Glutamatergic neuron (in vitro differentiated cells): ENCODE results near the gene CEP85. TPM values are rescaled to one million over a fixed set of nuclear protein-coding genes. Genes with fewer than 3 reads are reported as not detected.

Experiments
- DNase-seq: peaks from one replicate; pipeline ENCODE4 v3.0.0; 2022
- H3K27ac Mint-ChIP-seq: one replicate; pipeline ENCODE4 v1.8.0; 2020; ENCODE audit warnings: mild to moderate bottlenecking, mixed read lengths, inconsistent platforms; ENCODE audit not compliant: unreplicated experiment
- H3K27me3 Mint-ChIP-seq: one replicate; pipeline ENCODE4 v1.8.0; 2020; ENCODE audit warnings: mild to moderate bottlenecking, moderate library complexity, mixed read lengths, inconsistent platforms; ENCODE audit not compliant: unreplicated experiment
- H3K36me3 Mint-ChIP-seq: one replicate; pipeline ENCODE4 v1.8.0; 2020; ENCODE audit warnings: mild to moderate bottlenecking, mixed read lengths, inconsistent platforms; ENCODE audit not compliant: unreplicated experiment
- H3K4me1 Mint-ChIP-seq: one replicate; pipeline ENCODE4 v1.8.0; 2020; ENCODE audit warnings: mild to moderate bottlenecking, low read depth, mixed read lengths, inconsistent platforms; ENCODE audit not compliant: unreplicated experiment
- H3K4me3 Mint-ChIP-seq: one replicate; pipeline ENCODE4 v1.8.0; 2020; ENCODE audit warnings: mild to moderate bottlenecking, mixed read lengths, inconsistent platforms; ENCODE audit not compliant: unreplicated experiment
- H3K9me3 Mint-ChIP-seq: one replicate; pipeline ENCODE4 v1.8.0; 2020; ENCODE audit warnings: mild to moderate bottlenecking, moderate library complexity, mixed read lengths, inconsistent platforms; ENCODE audit not compliant: unreplicated experiment
- CTCF ChIP-seq: fragments of 200-600 bp; sonication (generic); IDR thresholded peaks from one replicate; pipeline ENCODE4 v1.5.0; 2021; ENCODE audit not compliant: partially characterized antibody, unreplicated experiment
- total RNA-seq: library from RNA; stranded (reverse); fragmentation: NEBNext Ultra II Directional; extraction: Animal tissue kit (Norgen Biotek cat#: 25700); gene quantifications from one replicate; pipeline ENCODE4 v1.2.1, GENCODE V29; 2021; ENCODE audit not compliant: unreplicated experiment

The CEP85 gene
- total RNA-seq, 1 donor from 2014 or later = 28.2 TPM

DNA sequence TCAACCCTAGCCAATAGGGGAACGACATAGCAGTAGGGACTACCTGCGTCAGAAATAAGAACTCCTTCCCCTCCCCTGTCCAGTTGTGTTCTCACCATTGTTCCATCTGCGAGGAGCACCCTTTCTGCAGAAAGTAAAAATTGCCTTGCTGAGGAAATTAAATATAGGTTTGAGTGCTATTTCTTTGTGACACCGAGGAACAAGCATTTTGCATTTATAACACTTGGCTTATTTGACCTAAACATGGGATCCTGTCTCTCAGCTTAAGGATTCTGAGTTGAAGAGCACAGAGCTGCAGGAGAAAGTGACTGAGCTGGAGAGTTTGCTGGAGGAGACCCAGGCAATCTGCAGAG lies 35.2 kb downstream of the CEP85 start:
- Mint-ChIP-seq H3K9me3 (peaks cover 4% of the 10 kb centered on the region), H3K4me1 (no peaks in the 10 kb centered on the region), H3K36me3 (peaks cover 19% of the 10 kb centered on the region), H3K27ac (no peak overlapping the region), H3K27me3 (no peaks in the 10 kb centered on the region), H3K4me3 (no peak overlapping the region)
- no peak for DNase-seq
- TF ChIP-seq CTCF = no peak

DNA sequence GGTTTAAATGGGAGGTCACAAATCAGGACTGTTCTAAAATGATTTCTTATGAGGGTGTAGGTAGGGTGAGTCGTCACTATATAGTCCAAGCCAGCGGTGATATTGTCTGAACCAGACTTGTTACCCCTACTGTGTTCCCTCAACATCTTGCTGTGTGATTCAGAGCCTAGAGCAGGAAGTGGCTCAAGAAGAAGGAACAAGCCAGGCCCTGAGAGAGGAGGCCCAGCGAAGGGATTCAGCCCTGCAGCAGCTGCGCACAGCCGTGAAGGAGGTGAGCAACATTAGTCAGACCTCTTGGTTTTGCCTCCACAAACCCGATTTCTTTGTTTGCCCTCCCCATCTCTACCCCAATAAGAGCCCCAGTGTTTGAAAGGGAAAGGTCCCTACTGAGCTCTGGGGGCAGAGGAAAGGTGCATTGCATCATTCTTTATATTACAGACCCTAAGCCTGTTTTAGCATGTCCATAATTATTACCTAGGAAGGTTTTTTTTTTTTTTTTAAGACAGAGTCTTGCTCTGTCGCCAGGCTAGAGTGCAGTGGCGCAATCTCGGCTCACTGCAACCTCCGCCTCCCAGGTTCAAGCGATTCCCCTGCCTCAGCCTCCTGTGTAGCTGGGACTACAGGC lies 40.9 kb downstream of the CEP85 start:
- peaks cover 4% of the 10 kb centered on the region for H3K36me3 Mint-ChIP-seq
- no peak for TF ChIP-seq CTCF
- no peak for DNase-seq
- no peaks in the 10 kb centered on the region for H3K9me3 Mint-ChIP-seq
- peaks cover 26% of the 10 kb centered on the region for H3K4me1 Mint-ChIP-seq
- H3K27me3 Mint-ChIP-seq = peaks cover 5% of the 10 kb centered on the region
- no peak overlapping the region for H3K27ac Mint-ChIP-seq
- H3K4me3 Mint-ChIP-seq = no peak overlapping the region

- H3K4me3 Mint-ChIP-seq = peak overlapping the region; percentile 31
- peaks cover 4% of the 10 kb centered on the region for H3K36me3 Mint-ChIP-seq
- DNase-seq = peak; percentile 81
- H3K4me1 Mint-ChIP-seq = peaks cover 26% of the 10 kb centered on the region
- H3K27ac Mint-ChIP-seq = peak overlapping the region; percentile 12
- peaks cover 5% of the 10 kb centered on the region for H3K27me3 Mint-ChIP-seq
- no peaks in the 10 kb centered on the region for H3K9me3 Mint-ChIP-seq
- peak; percentile 90 for TF ChIP-seq CTCF
These were observed 41.8 kb downstream of the CEP85 start for GRCh38 chr1:26275580-26276431.

DNA sequence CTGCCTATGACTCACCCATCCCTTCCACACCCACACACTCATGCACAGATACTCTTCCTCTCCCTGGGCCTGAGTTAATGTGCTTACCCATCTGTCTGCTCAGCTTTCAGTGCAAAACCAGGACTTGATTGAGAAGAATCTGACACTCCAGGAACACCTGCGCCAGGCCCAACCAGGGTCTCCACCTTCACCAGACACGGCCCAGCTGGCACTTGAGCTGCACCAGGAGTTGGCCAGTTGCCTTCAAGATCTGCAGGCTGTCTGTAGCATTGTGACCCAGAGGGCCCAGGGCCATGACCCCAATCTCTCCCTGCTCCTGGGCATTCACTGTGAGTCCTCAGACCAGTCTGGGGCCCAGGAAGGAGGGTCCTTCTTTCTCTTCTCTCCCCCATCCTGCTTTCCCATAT lies 42.4 kb downstream of the CEP85 start:
- H3K9me3 Mint-ChIP-seq = peaks cover 2% of the 10 kb centered on the region

More for the DNA sequence above, 42.4 kb downstream of the CEP85 start:
- no peak for TF ChIP-seq CTCF
- no peak overlapping the region for H3K4me3 Mint-ChIP-seq
- H3K27ac Mint-ChIP-seq = no peak overlapping the region
- peaks cover 10% of the 10 kb centered on the region for H3K27me3 Mint-ChIP-seq
- DNase-seq = no peak
- H3K36me3 Mint-ChIP-seq = peaks cover 4% of the 10 kb centered on the region
- H3K4me1 Mint-ChIP-seq = peaks cover 31% of the 10 kb centered on the region
